K562 (cell line): Measurements from ENCODE around the gene SLC43A2. TPM values are rescaled to one million over a fixed set of nuclear protein-coding genes. Genes with fewer than 3 reads are reported as not detected.
A peak's percentile ranks its signal among the peaks of the same experiment; 100 is the strongest.

Source experiments
- BCOR ChIP-seq: fragments of 450-650 bp; IDR thresholded peaks from 2 replicates; pipeline ENCODE4 v1.6.1; 2016
- CC2D1A ChIP-seq: fragments of 450-650 bp; IDR thresholded peaks from 2 replicates; pipeline ENCODE4 v1.6.1; 2017; ENCODE audit warnings: mild to moderate bottlenecking
- CHCHD3 ChIP-seq: fragments of 250-450 bp; sonication (Bioruptor Pico); IDR thresholded peaks from 2 replicates; pipeline ENCODE4 v2.1.2; 2022; ENCODE audit warnings: mild to moderate bottlenecking
- CREM ChIP-seq: IDR thresholded peaks from 2 replicates; pipeline ENCODE4 v1.6.1; 2014; ENCODE audit warnings: antibody characterized with exemption, low read depth
- DMBX1 ChIP-seq: fragments of 250-450 bp; sonication (Bioruptor Pico); IDR thresholded peaks from 2 replicates; pipeline ENCODE4 v1.8.0; 2022; ENCODE audit warnings: inconsistent platforms, mild to moderate bottlenecking, moderate library complexity, borderline replicate concordance
- ETV1 ChIP-seq: fragments of 450-650 bp; conservative IDR thresholded peaks from 2 replicates; pipeline ENCODE4 v1.6.1; 2016; ENCODE audit warnings: missing genetic modification characterization, control low read depth, low read depth, missing compliant biosample characterization
- ETV5 ChIP-seq: sonication (generic); formaldehyde crosslinking; IDR thresholded peaks from 2 replicates; pipeline ENCODE4 v1.4.0; 2020; ENCODE audit warnings: low read depth, mild to moderate bottlenecking, missing genetic modification reagents
- HNRNPUL1 ChIP-seq: fragments of 200-400 bp; formaldehyde crosslinking; IDR thresholded peaks from 2 replicates; pipeline ENCODE4 v1.6.1; 2017; ENCODE audit warnings: low read length
- KAT8 ChIP-seq: fragments of 450-650 bp; IDR thresholded peaks from 2 replicates; pipeline ENCODE4 v1.6.1; 2016; ENCODE audit warnings: low read depth, mild to moderate bottlenecking
- KDM4B ChIP-seq, 2 experiments: fragments of 450-650 bp in 1 of 2; sonication (generic) in 1 of 2; IDR thresholded peaks; 2 replicates each; pipeline ENCODE4 v1.6.1; 2016 to 2017; ENCODE audit warnings: borderline replicate concordance in 2 of 2, antibody characterized with exemption in 1 of 2, low read depth in 1 of 2, mild to moderate bottlenecking in 1 of 2
- L3MBTL2 ChIP-seq: fragments of 450-650 bp; IDR thresholded peaks from 2 replicates; pipeline ENCODE4 v1.6.1; 2016; ENCODE audit warnings: mild to moderate bottlenecking, moderate library complexity
- NCOA1 ChIP-seq: fragments of 450-650 bp; IDR thresholded peaks from 2 replicates; pipeline ENCODE4 v1.6.1; 2016; ENCODE audit warnings: low read depth
- NONO ChIP-seq, 2 experiments: fragments of 200-400 bp in 1 of 2; fragments of 450-650 bp in 1 of 2; formaldehyde crosslinking in 1 of 2; IDR thresholded peaks; 2 replicates each; pipeline ENCODE4 v1.6.1; 2017; ENCODE audit warnings: low read depth in 2 of 2, mild to moderate bottlenecking in 2 of 2, moderate library complexity in 2 of 2, low read length in 1 of 2
- SMARCE1 ChIP-seq: fragments of 450-650 bp; IDR thresholded peaks from 2 replicates; pipeline ENCODE4 v1.7.1; 2016; ENCODE audit warnings: mild to moderate bottlenecking
- ZBTB1 ChIP-seq: sonication (generic); formaldehyde crosslinking; IDR thresholded peaks from 2 replicates; pipeline ENCODE4 v1.8.1; 2023; ENCODE audit warnings: missing genetic modification reagents, low read depth, mild to moderate bottlenecking, borderline replicate concordance
- ZNF551 ChIP-seq: fragments of 250-450 bp; sonication (Bioruptor Pico); IDR thresholded peaks from 2 replicates; pipeline ENCODE4 v1.5.0; 2021; ENCODE audit warnings: mild to moderate bottlenecking, moderate library complexity
- polyA plus RNA-seq, 8 experiments: library from polyadenylated mRNA; depleted of rRNA in 4 of 8; stranded (reverse) in 5 of 8; unstranded in 3 of 8; fragments of >200 nt; fragmentation: Nextera tagmentation in 2 of 8; fragmentation: Illumina TruSeq in 1 of 8; extraction: Ambion mirVana in 2 of 8; extraction: Trizol in 1 of 8; gene quantifications; 2 replicates each; pipeline versions ENCODE4 v1.2.1 to v1.2.3, GENCODE V29; 2011 to 2014; ENCODE audit warnings: inconsistent platforms in 1 of 8, missing spikeins in 1 of 8
- total RNA-seq, 7 experiments: library from RNA; depleted of rRNA in 6 of 7; stranded (reverse); fragments of >200 nt in 6 of 7; fragmentation: Illumina TruSeq in 2 of 7; extraction: Trizol in 2 of 7; gene quantifications; 2 replicates each; pipeline versions ENCODE4 v1.2.1 to v1.2.3, GENCODE V29; 2011 to 2021; ENCODE audit warnings: low replicate concordance in 1 of 7
- TF ChIP-seq, protein P1 (sequence below): fragments of 450-650 bp; IDR thresholded peaks from 2 replicates; pipeline ENCODE4 v1.6.1; 2018; ENCODE audit warnings: mild to moderate bottlenecking, low read depth; ENCODE audit not compliant: partially characterized antibody
- TF ChIP-seq, protein P2 (sequence below), 3 experiments: IDR thresholded peaks in 2 of 3; conservative IDR thresholded peaks in 1 of 3; 2 replicates each; pipeline ENCODE4 v1.5.1; 2011 to 2012; ENCODE audit warnings: low read length in 3 of 3, mild to moderate bottlenecking in 3 of 3, control low read depth in 2 of 3, improper control_type of control experiment in 1 of 3, inconsistent platforms in 1 of 3, low read depth in 1 of 3, mixed read lengths in 1 of 3, moderate library complexity in 1 of 3; ENCODE audit not compliant: insufficient read depth in 2 of 3
- TF ChIP-seq, protein P3 (sequence below): sonication (generic); formaldehyde crosslinking; IDR thresholded peaks from 2 replicates; pipeline ENCODE4 v1.8.0; 2022; ENCODE audit warnings: mild to moderate bottlenecking, missing genetic modification reagents
- TF ChIP-seq, protein P4 (sequence below): fragments of 450-650 bp; IDR thresholded peaks from 2 replicates; pipeline ENCODE4 v1.6.1; 2017; ENCODE audit warnings: antibody characterized with exemption
- TF ChIP-seq, protein P5 (sequence below): fragments of 250-450 bp; sonication (Bioruptor Pico); IDR thresholded peaks from 2 replicates; pipeline ENCODE4 v1.5.0; 2020; ENCODE audit warnings: mild to moderate bottlenecking, borderline replicate concordance

The SLC43A2 gene
- total and polyA plus RNA-seq, 9 of the 15 experiments (the other 6 are each of a cell fraction or from before 2014, with no cell fraction given) = 0.03 to 10.2 (median 3.6) TPM

DNA sequence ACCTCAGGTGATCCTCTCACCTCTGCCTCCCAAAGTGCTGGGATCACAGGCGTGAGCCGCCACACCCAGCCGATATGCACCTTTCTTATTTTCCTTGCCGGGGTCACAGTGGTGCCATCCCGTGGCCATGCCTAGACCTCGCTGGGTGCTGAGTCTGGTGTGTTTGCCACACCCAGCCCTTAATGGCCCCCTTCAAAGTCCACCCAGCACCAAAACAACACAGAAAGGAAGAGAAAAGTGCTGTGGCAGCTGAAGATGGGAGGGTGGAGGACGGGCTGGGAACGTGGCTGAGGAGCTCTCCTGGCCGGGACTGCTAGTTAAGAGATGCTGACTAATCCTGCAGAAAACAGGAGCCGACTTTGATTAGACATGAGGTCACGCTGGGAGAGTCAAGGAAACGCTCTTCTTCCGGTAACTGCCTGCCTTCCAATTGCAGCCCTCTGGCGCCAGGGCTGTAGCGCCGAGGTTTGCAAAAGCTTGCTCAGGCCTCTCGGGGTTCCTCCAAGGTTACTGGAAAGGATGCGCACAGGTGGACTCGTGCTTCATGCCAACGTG is 10.9 kb downstream of the SLC43A2 start (continued):
- no peak for TF ChIP-seq ZBTB1 (CRISPR knock-in tag)
- no peak for TF ChIP-seq ZNF551 (CRISPR knock-in tag)
- TF ChIP-seq DMBX1 (CRISPR knock-in tag) = no peak
- 0 out of 2 replicates have a peak, but pooled peaks have one; percentile 13 for TF ChIP-seq SMARCE1
- peak; percentile 60; the same call in 1 of the 2 replicates for TF ChIP-seq L3MBTL2
- TF ChIP-seq CHCHD3 (CRISPR knock-in tag) = no peak
- TF ChIP-seq, protein P1, sequence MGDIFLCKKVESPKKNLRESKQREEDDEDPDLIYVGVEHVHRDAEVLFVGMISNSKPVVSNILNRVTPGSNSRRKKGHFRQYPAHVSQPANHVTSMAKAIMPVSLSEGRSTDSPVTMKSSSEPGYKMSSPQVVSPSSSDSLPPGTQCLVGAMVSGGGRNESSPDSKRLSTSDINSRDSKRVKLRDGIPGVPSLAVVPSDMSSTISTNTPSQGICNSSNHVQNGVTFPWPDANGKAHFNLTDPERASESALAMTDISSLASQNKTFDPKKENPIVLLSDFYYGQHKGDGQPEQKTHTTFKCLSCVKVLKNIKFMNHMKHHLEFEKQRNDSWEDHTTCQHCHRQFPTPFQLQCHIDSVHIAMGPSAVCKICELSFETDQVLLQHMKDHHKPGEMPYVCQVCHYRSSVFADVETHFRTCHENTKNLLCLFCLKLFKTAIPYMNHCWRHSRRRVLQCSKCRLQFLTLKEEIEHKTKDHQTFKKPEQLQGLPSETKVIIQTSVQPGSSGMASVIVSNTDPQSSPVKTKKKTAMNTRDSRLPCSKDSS = no peak
- TF ChIP-seq, protein P2, sequence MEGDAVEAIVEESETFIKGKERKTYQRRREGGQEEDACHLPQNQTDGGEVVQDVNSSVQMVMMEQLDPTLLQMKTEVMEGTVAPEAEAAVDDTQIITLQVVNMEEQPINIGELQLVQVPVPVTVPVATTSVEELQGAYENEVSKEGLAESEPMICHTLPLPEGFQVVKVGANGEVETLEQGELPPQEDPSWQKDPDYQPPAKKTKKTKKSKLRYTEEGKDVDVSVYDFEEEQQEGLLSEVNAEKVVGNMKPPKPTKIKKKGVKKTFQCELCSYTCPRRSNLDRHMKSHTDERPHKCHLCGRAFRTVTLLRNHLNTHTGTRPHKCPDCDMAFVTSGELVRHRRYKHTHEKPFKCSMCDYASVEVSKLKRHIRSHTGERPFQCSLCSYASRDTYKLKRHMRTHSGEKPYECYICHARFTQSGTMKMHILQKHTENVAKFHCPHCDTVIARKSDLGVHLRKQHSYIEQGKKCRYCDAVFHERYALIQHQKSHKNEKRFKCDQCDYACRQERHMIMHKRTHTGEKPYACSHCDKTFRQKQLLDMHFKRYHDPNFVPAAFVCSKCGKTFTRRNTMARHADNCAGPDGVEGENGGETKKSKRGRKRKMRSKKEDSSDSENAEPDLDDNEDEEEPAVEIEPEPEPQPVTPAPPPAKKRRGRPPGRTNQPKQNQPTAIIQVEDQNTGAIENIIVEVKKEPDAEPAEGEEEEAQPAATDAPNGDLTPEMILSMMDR (IDR thresholded peaks at IDR 0.05 in 2 of 3, conservative IDR thresholded peaks at IDR 0.05 in 1 of 3; ENCODE audit: insufficient read depth in 2 of 3, low read depth in 1 of 3, low read length in 3 of 3) = peak in 1 of 3 experiments; percentile 3; a peak in 3 of 6 replicates
- no peak for TF ChIP-seq HNRNPUL1
- TF ChIP-seq ETV1 (tag) = peak; percentile 72
- no peak for TF ChIP-seq KAT8
- 0 out of 2 replicates have a peak, but pooled peaks have one; percentile 47 for TF ChIP-seq ETV5 (CRISPR knock-in tag)
- TF ChIP-seq, protein P3, sequence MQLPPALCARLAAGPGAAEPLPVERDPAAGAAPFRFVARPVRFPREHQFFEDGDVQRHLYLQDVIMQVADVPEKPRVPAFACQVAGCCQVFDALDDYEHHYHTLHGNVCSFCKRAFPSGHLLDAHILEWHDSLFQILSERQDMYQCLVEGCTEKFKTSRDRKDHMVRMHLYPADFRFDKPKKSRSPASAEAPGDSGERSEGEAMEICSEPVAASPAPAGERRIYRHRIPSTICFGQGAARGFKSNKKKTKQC = 0 out of 2 replicates have a peak, but pooled peaks have one; percentile 33
- 0 out of 2 replicates have a peak, but pooled peaks have one; percentile 23 for TF ChIP-seq BCOR
- no peak for TF ChIP-seq CC2D1A
- TF ChIP-seq KDM4B (IDR thresholded peaks at IDR 0.05; ENCODE audit: borderline replicate concordance in 2 of 2, low read depth in 1 of 2) = no peak
- 0 out of 2 replicates have a peak, but pooled peaks have one; percentile 16 for TF ChIP-seq CREM
- TF ChIP-seq, protein P4, sequence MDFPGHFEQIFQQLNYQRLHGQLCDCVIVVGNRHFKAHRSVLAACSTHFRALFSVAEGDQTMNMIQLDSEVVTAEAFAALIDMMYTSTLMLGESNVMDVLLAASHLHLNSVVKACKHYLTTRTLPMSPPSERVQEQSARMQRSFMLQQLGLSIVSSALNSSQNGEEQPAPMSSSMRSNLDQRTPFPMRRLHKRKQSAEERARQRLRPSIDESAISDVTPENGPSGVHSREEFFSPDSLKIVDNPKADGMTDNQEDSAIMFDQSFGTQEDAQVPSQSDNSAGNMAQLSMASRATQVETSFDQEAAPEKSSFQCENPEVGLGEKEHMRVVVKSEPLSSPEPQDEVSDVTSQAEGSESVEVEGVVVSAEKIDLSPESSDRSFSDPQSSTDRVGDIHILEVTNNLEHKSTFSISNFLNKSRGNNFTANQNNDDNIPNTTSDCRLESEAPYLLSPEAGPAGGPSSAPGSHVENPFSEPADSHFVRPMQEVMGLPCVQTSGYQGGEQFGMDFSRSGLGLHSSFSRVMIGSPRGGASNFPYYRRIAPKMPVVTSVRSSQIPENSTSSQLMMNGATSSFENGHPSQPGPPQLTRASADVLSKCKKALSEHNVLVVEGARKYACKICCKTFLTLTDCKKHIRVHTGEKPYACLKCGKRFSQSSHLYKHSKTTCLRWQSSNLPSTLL = no peak
- TF ChIP-seq, protein P5, sequence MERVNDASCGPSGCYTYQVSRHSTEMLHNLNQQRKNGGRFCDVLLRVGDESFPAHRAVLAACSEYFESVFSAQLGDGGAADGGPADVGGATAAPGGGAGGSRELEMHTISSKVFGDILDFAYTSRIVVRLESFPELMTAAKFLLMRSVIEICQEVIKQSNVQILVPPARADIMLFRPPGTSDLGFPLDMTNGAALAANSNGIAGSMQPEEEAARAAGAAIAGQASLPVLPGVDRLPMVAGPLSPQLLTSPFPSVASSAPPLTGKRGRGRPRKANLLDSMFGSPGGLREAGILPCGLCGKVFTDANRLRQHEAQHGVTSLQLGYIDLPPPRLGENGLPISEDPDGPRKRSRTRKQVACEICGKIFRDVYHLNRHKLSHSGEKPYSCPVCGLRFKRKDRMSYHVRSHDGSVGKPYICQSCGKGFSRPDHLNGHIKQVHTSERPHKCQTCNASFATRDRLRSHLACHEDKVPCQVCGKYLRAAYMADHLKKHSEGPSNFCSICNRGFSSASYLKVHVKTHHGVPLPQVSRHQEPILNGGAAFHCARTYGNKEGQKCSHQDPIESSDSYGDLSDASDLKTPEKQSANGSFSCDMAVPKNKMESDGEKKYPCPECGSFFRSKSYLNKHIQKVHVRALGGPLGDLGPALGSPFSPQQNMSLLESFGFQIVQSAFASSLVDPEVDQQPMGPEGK (CRISPR knock-in tag) = no peak
- no peak for TF ChIP-seq NONO (IDR thresholded peaks at IDR 0.05; ENCODE audit: low read depth in 2 of 2, low read length in 1 of 2)
- no peak for TF ChIP-seq NCOA1
